ENCODE measurements around the gene SCML1. TPM values are rescaled to one million over a fixed set of nuclear protein-coding genes. Genes with fewer than 3 reads are reported as not detected.
"Not testable (repeated sequence)": the region's sequence is repeated elsewhere in the genome, so short reads cannot be mapped to it uniquely, and the experiment has no call there.

Gene SCML1
- polyA plus RNA-seq, 1 donor from 2014 or later: 0.56 TPM

GRCh38 chrX:17758382-17758781 lies 21.1 kb downstream of the SCML1 start:
- Mint-ChIP-seq H3K27ac (no peak overlapping the region), H3K36me3 (no peaks in the 10 kb centered on the region), H3K27me3 (no peaks in the 10 kb centered on the region), H3K9me3 (peaks cover 0 to 2% (median 0%) of the 10 kb centered on the region in 3 donors), H3K4me1 (no peaks in the 10 kb centered on the region), H3K4me3 (no peak overlapping the region)

GRCh38 chrX:17759990-17760389 lies 22.7 kb downstream of the SCML1 start:
- peaks cover 0 to 2% (median 0%) of the 10 kb centered on the region in 3 donors for H3K9me3 Mint-ChIP-seq
- no peaks in the 10 kb centered on the region for H3K4me1 Mint-ChIP-seq
- H3K36me3 Mint-ChIP-seq: no peaks in the 10 kb centered on the region
- H3K27me3 Mint-ChIP-seq: no peaks in the 10 kb centered on the region
- no peak overlapping the region for H3K4me3 Mint-ChIP-seq
- no peak overlapping the region for H3K27ac Mint-ChIP-seq

GRCh38 chrX:17767734-17768133 lies 30.4 kb downstream of the SCML1 start:
- Mint-ChIP-seq H3K9me3 (no peaks in the 10 kb centered on the region), H3K36me3 (no peaks in the 10 kb centered on the region), H3K27me3 (no peaks in the 10 kb centered on the region), H3K4me3 (no peak overlapping the region), H3K4me1 (no peaks in the 10 kb centered on the region), H3K27ac (no peak overlapping the region)

- no peaks in the 10 kb centered on the region for H3K9me3 Mint-ChIP-seq
- no peak overlapping the region for H3K4me3 Mint-ChIP-seq
- H3K27me3 Mint-ChIP-seq: no peaks in the 10 kb centered on the region
- H3K36me3 Mint-ChIP-seq: no peaks in the 10 kb centered on the region
- no peaks in the 10 kb centered on the region for H3K4me1 Mint-ChIP-seq
- no peak overlapping the region for H3K27ac Mint-ChIP-seq
Observed at GRCh38 chrX:17768997-17769396, 31.7 kb downstream of the SCML1 start.

- Mint-ChIP-seq H3K27ac (no peak overlapping the region), H3K9me3 (no peaks in the 10 kb centered on the region), H3K4me3 (no peak overlapping the region), H3K27me3 (no peaks in the 10 kb centered on the region), H3K36me3 (no peaks in the 10 kb centered on the region), H3K4me1 (no peaks in the 10 kb centered on the region)
Observed at GRCh38 chrX:17769701-17770269, 32.5 kb downstream of the SCML1 start.

GRCh38 chrX:17773221-17773876 lies 36.1 kb downstream of the SCML1 start:
- Mint-ChIP-seq H3K27me3 (no peaks in the 10 kb centered on the region), H3K27ac (no peak overlapping the region), H3K4me1 (no peaks in the 10 kb centered on the region), H3K36me3 (no peaks in the 10 kb centered on the region), H3K9me3 (peaks cover 0 to 2% (median 0%) of the 10 kb centered on the region in 3 donors), H3K4me3 (no peak overlapping the region)

- Mint-ChIP-seq H3K4me3 (no peak overlapping the region), H3K27ac (no peak overlapping the region), H3K9me3 (peaks cover 0 to 2% (median 2%) of the 10 kb centered on the region in 3 donors), H3K27me3 (no peaks in the 10 kb centered on the region), H3K4me1 (no peaks in the 10 kb centered on the region), H3K36me3 (no peaks in the 10 kb centered on the region)
Observed at GRCh38 chrX:17774053-17774452, 36.8 kb downstream of the SCML1 start.

- no peaks in the 10 kb centered on the region for H3K4me1 Mint-ChIP-seq
- no peak overlapping the region for H3K4me3 Mint-ChIP-seq
- peaks cover 0 to 4% (median 2%) of the 10 kb centered on the region in 3 donors for H3K9me3 Mint-ChIP-seq
- no peaks in the 10 kb centered on the region for H3K27me3 Mint-ChIP-seq
- H3K36me3 Mint-ChIP-seq: no peaks in the 10 kb centered on the region
- H3K27ac Mint-ChIP-seq: no peak overlapping the region
Observed at GRCh38 chrX:17778997-17779396, 41.7 kb downstream of the SCML1 start.

GRCh38 chrX:17779434-17779833 lies 42.1 kb downstream of the SCML1 start:
- no peaks in the 10 kb centered on the region for H3K4me1 Mint-ChIP-seq
- no peak overlapping the region for H3K4me3 Mint-ChIP-seq
- peaks cover 0 to 4% (median 2%) of the 10 kb centered on the region in 3 donors for H3K9me3 Mint-ChIP-seq
- no peak overlapping the region for H3K27ac Mint-ChIP-seq
- H3K27me3 Mint-ChIP-seq: no peaks in the 10 kb centered on the region
- H3K36me3 Mint-ChIP-seq: no peaks in the 10 kb centered on the region

GRCh38 chrX:17786554-17787347 lies 49.5 kb downstream of the SCML1 start:
- not testable (repeated sequence) for H3K27me3 Mint-ChIP-seq, H3K4me3 Mint-ChIP-seq, H3K9me3 Mint-ChIP-seq, H3K36me3 Mint-ChIP-seq, H3K4me1 Mint-ChIP-seq, H3K27ac Mint-ChIP-seq

GRCh38 chrX:17787557-17787956 lies 50.3 kb downstream of the SCML1 start:
- Mint-ChIP-seq H3K4me1 (no peaks in the 10 kb centered on the region), H3K27me3 (peaks cover 6% of the 10 kb centered on the region), H3K27ac (no peak overlapping the region), H3K4me3 (no peak overlapping the region), H3K36me3 (peaks cover 1% of the 10 kb centered on the region), H3K9me3 (no peaks in the 10 kb centered on the region)

- Mint-ChIP-seq H3K4me1 (no peaks in the 10 kb centered on the region), H3K27ac (no peak overlapping the region), H3K9me3 (no peaks in the 10 kb centered on the region), H3K27me3 (peaks cover 6% of the 10 kb centered on the region), H3K4me3 (peak overlapping the region in 1 of 4 donors; percentile 67), H3K36me3 (peaks cover 1% of the 10 kb centered on the region)
Observed at GRCh38 chrX:17788439-17788838, 51.1 kb downstream of the SCML1 start.

GRCh38 chrX:17788956-17789562 lies 51.8 kb downstream of the SCML1 start:
- no peaks in the 10 kb centered on the region for H3K4me1 Mint-ChIP-seq
- H3K27me3 Mint-ChIP-seq: peaks cover 6% of the 10 kb centered on the region
- no peak overlapping the region for H3K27ac Mint-ChIP-seq
- H3K36me3 Mint-ChIP-seq: peaks cover 1% of the 10 kb centered on the region
- no peaks in the 10 kb centered on the region for H3K9me3 Mint-ChIP-seq
- no peak overlapping the region for H3K4me3 Mint-ChIP-seq

- H3K4me1 Mint-ChIP-seq: no peaks in the 10 kb centered on the region
- H3K27me3 Mint-ChIP-seq: peaks cover 5% of the 10 kb centered on the region
- no peaks in the 10 kb centered on the region for H3K36me3 Mint-ChIP-seq
- H3K27ac Mint-ChIP-seq: no peak overlapping the region
- no peak overlapping the region for H3K4me3 Mint-ChIP-seq
- H3K9me3 Mint-ChIP-seq: no peaks in the 10 kb centered on the region
Observed at GRCh38 chrX:17792826-17793225, 55.5 kb downstream of the SCML1 start.

GRCh38 chrX:17798921-17799320 lies 61.6 kb downstream of the SCML1 start:
- H3K4me3 Mint-ChIP-seq: no peak overlapping the region
- no peaks in the 10 kb centered on the region for H3K4me1 Mint-ChIP-seq
- H3K36me3 Mint-ChIP-seq: no peaks in the 10 kb centered on the region
- peaks cover 6% of the 10 kb centered on the region for H3K27me3 Mint-ChIP-seq
- no peak overlapping the region for H3K27ac Mint-ChIP-seq
- no peaks in the 10 kb centered on the region for H3K9me3 Mint-ChIP-seq
